HepG2 (cell line): ENCODE measurements around the gene PSMC3IP. TPM values are rescaled to one million over a fixed set of nuclear protein-coding genes. Genes with fewer than 3 reads are reported as not detected.

Experiments
- BCL6 ChIP-seq: IDR thresholded peaks from 2 replicates; pipeline ENCODE4 v1.6.1; 2016; ENCODE audit warnings: missing genetic modification reagents, missing compliant biosample characterization
- DR1 ChIP-seq: sonication (generic); formaldehyde crosslinking; IDR thresholded peaks from 2 replicates; pipeline ENCODE4 v1.8.0; 2021; ENCODE audit warnings: mild to moderate bottlenecking, missing genetic modification reagents, inconsistent platforms
- FOXA3 ChIP-seq: IDR thresholded peaks from 2 replicates; pipeline ENCODE4 v1.6.1; 2016; ENCODE audit warnings: missing genetic modification reagents, missing compliant biosample characterization
- FOXJ3 ChIP-seq: sonication (generic); formaldehyde crosslinking; IDR thresholded peaks from 2 replicates; pipeline ENCODE4 v1.4.0; 2020; ENCODE audit warnings: missing genetic modification reagents, mild to moderate bottlenecking, borderline replicate concordance
- HNF4G ChIP-seq, 2 experiments: sonication (generic) in 1 of 2; formaldehyde crosslinking in 1 of 2; IDR thresholded peaks; 2 replicates each; pipeline versions ENCODE4 v1.4.0 to v1.6.1; 2011 to 2020; ENCODE audit warnings: borderline replicate concordance in 2 of 2, low read depth in 2 of 2, mild to moderate bottlenecking in 2 of 2, low read length in 1 of 2, missing genetic modification reagents in 1 of 2, moderate library complexity in 1 of 2
- HOXA5 ChIP-seq: sonication (generic); formaldehyde crosslinking; IDR thresholded peaks from 2 replicates; pipeline ENCODE4 v1.4.0; 2020; ENCODE audit warnings: missing genetic modification reagents
- KLF15 ChIP-seq: sonication (generic); formaldehyde crosslinking; IDR thresholded peaks from 2 replicates; pipeline ENCODE4 v1.8.1; 2023; ENCODE audit warnings: borderline replicate concordance, mild to moderate bottlenecking, inconsistent platforms, missing genetic modification reagents, mixed read lengths
- MBNL3 ChIP-seq: fragments of 250-450 bp; sonication (Bioruptor Pico); conservative IDR thresholded peaks from 2 replicates; pipeline ENCODE4 v1.8.0; 2022; ENCODE audit warnings: mild to moderate bottlenecking, inconsistent platforms
- MED13 ChIP-seq: sonication (generic); formaldehyde crosslinking; IDR thresholded peaks from 2 replicates; pipeline ENCODE4 v1.5.0; 2020; ENCODE audit warnings: missing genetic modification reagents
- MIER3 ChIP-seq: IDR thresholded peaks from 2 replicates; pipeline ENCODE4 v1.6.1; 2016; ENCODE audit warnings: missing compliant biosample characterization, borderline replicate concordance
- RCOR2 ChIP-seq: IDR thresholded peaks from 2 replicates; pipeline ENCODE4 v1.6.1; 2016; ENCODE audit warnings: missing biosample characterization, missing genetic modification reagents
- YY1 ChIP-seq: IDR thresholded peaks from 2 replicates; pipeline ENCODE4 v1.6.1; 2011; ENCODE audit warnings: low read length, low read depth, moderate library complexity, mild to moderate bottlenecking; ENCODE audit not compliant: insufficient read depth, insufficient replicate concordance
- ZNF136 ChIP-seq: sonication (generic); formaldehyde crosslinking; IDR thresholded peaks from 2 replicates; pipeline ENCODE4 v1.8.1; 2022; ENCODE audit warnings: low read depth, mild to moderate bottlenecking, moderate library complexity, missing genetic modification reagents
- ZNF143 ChIP-seq: sonication (generic); formaldehyde crosslinking; IDR thresholded peaks from 2 replicates; pipeline ENCODE4 v1.4.0; 2020; ENCODE audit warnings: missing genetic modification reagents
- ZNF263 ChIP-seq: sonication (generic); formaldehyde crosslinking; IDR thresholded peaks from 2 replicates; pipeline ENCODE4 v1.4.0; 2020; ENCODE audit warnings: missing genetic modification reagents
- ZNF496 ChIP-seq: sonication (generic); formaldehyde crosslinking; IDR thresholded peaks from 2 replicates; pipeline ENCODE4 v1.8.1; 2023; ENCODE audit warnings: mild to moderate bottlenecking, moderate library complexity, missing genetic modification reagents; ENCODE audit not compliant: insufficient replicate concordance
- ZNF569 ChIP-seq: sonication (generic); formaldehyde crosslinking; IDR thresholded peaks from 2 replicates; pipeline ENCODE4 v1.5.0; 2020; ENCODE audit warnings: mild to moderate bottlenecking, missing genetic modification reagents, moderate library complexity, borderline replicate concordance
- ZNF713 ChIP-seq: sonication (generic); formaldehyde crosslinking; IDR thresholded peaks from 2 replicates; pipeline ENCODE4 v1.4.0; 2020; ENCODE audit warnings: mild to moderate bottlenecking, missing genetic modification reagents
- ZNF720 ChIP-seq: sonication (generic); formaldehyde crosslinking; IDR thresholded peaks from 2 replicates; pipeline ENCODE4 v1.4.0; 2020; ENCODE audit warnings: missing genetic modification reagents
- ZNF777 ChIP-seq: sonication (generic); formaldehyde crosslinking; IDR thresholded peaks from 2 replicates; pipeline ENCODE4 v1.4.0; 2020; ENCODE audit warnings: missing genetic modification reagents
- ZNF83 ChIP-seq: sonication (generic); formaldehyde crosslinking; IDR thresholded peaks from 2 replicates; pipeline ENCODE4 v1.4.0; 2020; ENCODE audit warnings: missing genetic modification reagents, mild to moderate bottlenecking, borderline replicate concordance
- ZNF879 ChIP-seq: sonication (generic); formaldehyde crosslinking; IDR thresholded peaks from 2 replicates; pipeline ENCODE4 v1.8.1; 2023; ENCODE audit warnings: missing genetic modification reagents
- ZSCAN22 ChIP-seq: sonication (generic); formaldehyde crosslinking; IDR thresholded peaks from 2 replicates; pipeline ENCODE4 v1.4.0; 2020; ENCODE audit warnings: mild to moderate bottlenecking, missing genetic modification reagents
- polyA plus RNA-seq, 8 experiments: library from polyadenylated mRNA; depleted of rRNA in 3 of 8; stranded (reverse) in 7 of 8; unstranded in 1 of 8; fragments of >200 nt; fragmentation: Illumina TruSeq in 4 of 8; extraction: Trizol in 4 of 8; gene quantifications; 2 replicates each; pipeline versions ENCODE4 v1.2.1 to v1.2.3, GENCODE V29; 2011 to 2016; ENCODE audit warnings: low read depth in 4 of 8, missing spikeins in 1 of 8, mixed read lengths in 1 of 8; ENCODE audit not compliant: insufficient read depth in 1 of 8
- total RNA-seq, 5 experiments: library from RNA; depleted of rRNA; stranded (reverse); fragments of >200 nt; fragmentation: Illumina TruSeq; extraction: Trizol; gene quantifications; 2 replicates each; pipeline ENCODE4 v1.2.3, GENCODE V29; 2016; ENCODE audit warnings: low read depth in 1 of 5
- TF ChIP-seq, protein P1 (sequence below): sonication (generic); formaldehyde crosslinking; IDR thresholded peaks from 2 replicates; pipeline ENCODE4 v1.4.0; 2020; ENCODE audit warnings: missing genetic modification reagents
- TF ChIP-seq, protein P2 (sequence below): sonication (generic); formaldehyde crosslinking; IDR thresholded peaks from 2 replicates; pipeline ENCODE4 v1.8.1; 2023; ENCODE audit warnings: mild to moderate bottlenecking, moderate library complexity, missing genetic modification reagents
- TF ChIP-seq, protein P3 (sequence below): sonication (generic); formaldehyde crosslinking; IDR thresholded peaks from 2 replicates; pipeline ENCODE4 v1.4.0; 2020; ENCODE audit warnings: missing genetic modification reagents

PSMC3IP gene
- total and polyA plus RNA-seq, 2 of the 13 experiments (the other 11 are each of a cell fraction or from before 2014, with no cell fraction given) = 6.5 to 22.4 TPM

DNA sequence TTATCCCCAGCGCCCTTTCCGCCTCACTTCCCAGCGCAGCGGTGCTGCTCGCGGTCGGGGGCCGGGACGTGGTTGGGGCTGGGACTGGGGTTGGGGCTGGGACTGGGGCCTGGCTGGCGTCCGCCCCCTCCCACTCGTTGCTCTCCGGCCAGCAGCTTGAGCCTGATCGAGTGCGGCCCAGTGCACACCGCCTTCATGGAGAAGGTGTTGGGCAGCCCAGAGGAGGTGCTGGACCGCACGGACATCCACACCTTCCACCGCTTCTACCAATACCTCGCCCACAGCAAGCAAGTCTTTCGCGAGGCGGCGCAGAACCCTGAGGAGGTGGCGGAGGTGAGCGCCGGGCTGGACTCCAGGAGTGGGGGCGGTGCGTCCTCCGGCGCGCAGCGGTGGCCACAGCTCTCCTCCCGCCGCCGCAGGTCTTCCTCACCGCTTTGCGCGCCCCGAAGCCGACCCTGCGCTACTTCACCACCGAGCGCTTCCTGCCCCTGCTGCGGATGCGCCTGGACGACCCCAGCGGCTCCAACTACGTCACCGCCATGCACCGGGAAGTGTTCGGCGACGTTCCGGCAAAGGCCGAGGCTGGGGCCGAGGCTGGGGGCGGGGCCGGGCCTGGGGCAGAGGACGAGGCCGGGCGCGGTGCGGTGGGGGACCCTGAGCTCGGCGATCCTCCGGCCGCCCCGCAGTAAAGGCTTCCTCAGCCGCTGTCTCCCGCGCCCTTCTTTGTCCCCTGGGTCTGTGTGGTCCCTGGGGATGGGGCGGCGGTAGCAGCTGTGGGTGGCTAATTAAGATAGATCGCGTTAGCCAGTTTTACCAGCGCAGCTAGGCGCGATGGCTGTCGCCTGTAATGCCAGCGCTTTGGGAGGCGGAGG, 23.0 kb downstream of the PSMC3IP start (continued):
- TF ChIP-seq, protein P1, sequence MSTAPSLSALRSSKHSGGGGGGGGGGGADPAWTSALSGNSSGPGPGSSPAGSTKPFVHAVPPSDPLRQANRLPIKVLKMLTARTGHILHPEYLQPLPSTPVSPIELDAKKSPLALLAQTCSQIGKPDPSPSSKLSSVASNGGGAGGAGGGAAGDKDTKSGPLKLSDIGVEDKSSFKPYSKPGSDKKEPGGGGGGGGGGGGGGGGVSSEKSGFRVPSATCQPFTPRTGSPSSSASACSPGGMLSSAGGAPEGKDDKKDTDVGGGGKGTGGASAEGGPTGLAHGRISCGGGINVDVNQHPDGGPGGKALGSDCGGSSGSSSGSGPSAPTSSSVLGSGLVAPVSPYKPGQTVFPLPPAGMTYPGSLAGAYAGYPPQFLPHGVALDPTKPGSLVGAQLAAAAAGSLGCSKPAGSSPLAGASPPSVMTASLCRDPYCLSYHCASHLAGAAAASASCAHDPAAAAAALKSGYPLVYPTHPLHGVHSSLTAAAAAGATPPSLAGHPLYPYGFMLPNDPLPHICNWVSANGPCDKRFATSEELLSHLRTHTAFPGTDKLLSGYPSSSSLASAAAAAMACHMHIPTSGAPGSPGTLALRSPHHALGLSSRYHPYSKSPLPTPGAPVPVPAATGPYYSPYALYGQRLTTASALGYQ (CRISPR knock-in tag) = peak; percentile 63; the same call in 1 of the 2 replicates
- TF ChIP-seq, protein P2, sequence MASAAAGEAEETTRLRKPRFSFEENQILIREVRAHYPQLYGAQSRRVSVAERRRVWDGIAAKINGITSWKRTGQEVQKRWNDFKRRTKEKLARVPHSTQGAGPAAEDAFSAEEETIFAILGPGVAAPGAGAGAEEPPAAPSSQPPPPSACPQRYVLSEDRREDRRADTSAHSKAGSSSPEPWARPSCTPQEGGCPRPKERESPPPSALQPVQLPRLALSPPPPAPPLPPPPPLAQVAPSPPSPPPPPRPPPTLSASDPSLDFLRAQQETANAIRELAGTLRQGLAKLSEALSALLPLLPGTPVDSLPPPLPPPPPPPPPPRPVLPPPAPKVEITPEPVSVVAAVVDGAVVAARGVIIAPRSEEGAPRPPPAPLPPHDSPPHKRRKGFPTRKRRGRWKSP (CRISPR knock-in tag) = peak; percentile 99
- TF ChIP-seq ZNF569 (CRISPR knock-in tag) (no peak), ZNF143 (peak; percentile 39; the same call in 1 of the 2 replicates), ZNF713 (0 out of 2 replicates have a peak, but pooled peaks have one; percentile 9), MED13 (CRISPR knock-in tag) (peak; percentile 77; the same call in 1 of the 2 replicates), ZNF496 (CRISPR knock-in tag) (no peak), BCL6 (CRISPR knock-in tag) (peak; percentile 73), ZNF720 (CRISPR knock-in tag) (no peak), DR1 (CRISPR knock-in tag) (peak; percentile 91), MIER3 (CRISPR knock-in tag) (peak; percentile 92), FOXJ3 (CRISPR knock-in tag) (no peak), FOXA3 (CRISPR knock-in tag) (peak; percentile 69; the same call in 1 of the 2 replicates), ZNF136 (CRISPR knock-in tag) (0 out of 2 replicates have a peak, but pooled peaks have one; percentile 35), MBNL3 (CRISPR knock-in tag) (no peak), YY1 (peak; percentile 80), ZNF777 (CRISPR knock-in tag) (peak; percentile 78), ZSCAN22 (CRISPR knock-in tag) (no peak), ZNF879 (peak; percentile 89; the same call in 1 of the 2 replicates), KLF15 (CRISPR knock-in tag) (peak; percentile 72; the same call in 1 of the 2 replicates), RCOR2 (CRISPR knock-in tag) (no peak), ZNF83 (CRISPR knock-in tag) (no peak), HOXA5 (CRISPR knock-in tag) (peak; percentile 96), HNF4G (IDR thresholded peaks at IDR 0.05; ENCODE audit: borderline replicate concordance, low read depth, low read length) (peak; percentile 38; the same call in 1 of the 2 replicates), HNF4G (CRISPR knock-in tag; IDR thresholded peaks at IDR 0.05; ENCODE audit: borderline replicate concordance, low read depth) (no peak; the same call in 1 of the 2 replicates), ZNF263 (CRISPR knock-in tag) (peak; percentile 73)
- TF ChIP-seq, protein P3, sequence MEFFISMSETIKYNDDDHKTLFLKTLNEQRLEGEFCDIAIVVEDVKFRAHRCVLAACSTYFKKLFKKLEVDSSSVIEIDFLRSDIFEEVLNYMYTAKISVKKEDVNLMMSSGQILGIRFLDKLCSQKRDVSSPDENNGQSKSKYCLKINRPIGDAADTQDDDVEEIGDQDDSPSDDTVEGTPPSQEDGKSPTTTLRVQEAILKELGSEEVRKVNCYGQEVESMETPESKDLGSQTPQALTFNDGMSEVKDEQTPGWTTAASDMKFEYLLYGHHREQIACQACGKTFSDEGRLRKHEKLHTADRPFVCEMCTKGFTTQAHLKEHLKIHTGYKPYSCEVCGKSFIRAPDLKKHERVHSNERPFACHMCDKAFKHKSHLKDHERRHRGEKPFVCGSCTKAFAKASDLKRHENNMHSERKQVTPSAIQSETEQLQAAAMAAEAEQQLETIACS = peak; percentile 45; the same call in 1 of the 2 replicates
